GM12865 (cell line): Measurements from ENCODE around the gene PRDM16.

Source experiments
- DNase-seq: peaks from one replicate; pipeline ENCODE4 v3.0.0; 2010; ENCODE audit warnings: low read depth
- H3K4me3 ChIP-seq: 2 replicates; pipeline ENCODE4 v1.5.1; 2011; ENCODE audit warnings: mild to moderate bottlenecking, low read depth, low read length, control low read depth
- CTCF ChIP-seq: IDR thresholded peaks from 2 replicates; pipeline ENCODE4 v1.5.1; 2011; ENCODE audit warnings: low read length, control low read depth, low read depth, inconsistent platforms; ENCODE audit not compliant: insufficient read depth; ENCODE audit errors: missing control alignments

The PRDM16 gene

DNA sequence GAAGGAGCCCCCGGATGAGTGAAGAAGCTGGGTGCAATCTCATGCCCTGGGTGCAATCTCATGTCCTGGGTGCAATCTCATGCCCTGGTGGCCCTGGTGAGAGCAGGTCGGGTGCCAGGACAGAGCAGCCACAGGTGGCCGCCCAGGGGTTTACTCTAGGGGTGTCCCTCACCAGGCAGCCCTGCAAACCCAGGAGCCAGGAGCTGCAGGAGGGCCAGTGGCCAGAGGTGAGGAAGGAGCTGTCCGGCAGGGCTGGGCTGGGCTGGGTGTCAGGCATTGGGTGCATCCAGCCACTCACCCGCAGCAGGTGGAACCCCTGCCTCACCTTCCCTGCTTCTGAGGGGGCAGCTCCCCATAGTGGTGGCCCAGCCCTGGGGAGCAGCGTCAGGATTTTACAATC, 79.2 kb downstream of the PRDM16 start:
- H3K4me3 ChIP-seq, result no peak overlapping the region
- TF ChIP-seq CTCF, result no peak
- no peak for DNase-seq

DNA sequence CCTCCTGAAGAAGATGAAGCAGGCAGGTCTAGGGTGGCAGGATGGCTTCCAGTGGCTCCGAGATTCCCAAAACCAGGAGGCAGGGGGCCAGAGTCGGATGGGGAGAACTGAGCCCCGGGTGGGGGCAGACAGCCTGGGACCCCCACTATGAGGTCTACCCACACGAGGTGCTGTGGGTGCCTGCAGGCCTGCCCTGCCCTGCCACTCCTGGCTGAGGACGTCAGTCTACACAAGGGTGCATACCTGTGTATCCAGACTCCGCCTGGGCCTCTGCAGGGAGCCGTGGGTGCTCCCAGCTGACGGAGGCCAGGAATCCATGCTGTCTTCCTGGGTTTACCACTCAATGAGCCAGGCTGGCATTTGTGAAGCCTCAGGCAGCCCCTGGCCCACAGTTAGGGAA, 80.3 kb downstream of the PRDM16 start:
- TF ChIP-seq CTCF, result no peak
- no peak overlapping the region for H3K4me3 ChIP-seq
- DNase-seq, result no peak

DNA sequence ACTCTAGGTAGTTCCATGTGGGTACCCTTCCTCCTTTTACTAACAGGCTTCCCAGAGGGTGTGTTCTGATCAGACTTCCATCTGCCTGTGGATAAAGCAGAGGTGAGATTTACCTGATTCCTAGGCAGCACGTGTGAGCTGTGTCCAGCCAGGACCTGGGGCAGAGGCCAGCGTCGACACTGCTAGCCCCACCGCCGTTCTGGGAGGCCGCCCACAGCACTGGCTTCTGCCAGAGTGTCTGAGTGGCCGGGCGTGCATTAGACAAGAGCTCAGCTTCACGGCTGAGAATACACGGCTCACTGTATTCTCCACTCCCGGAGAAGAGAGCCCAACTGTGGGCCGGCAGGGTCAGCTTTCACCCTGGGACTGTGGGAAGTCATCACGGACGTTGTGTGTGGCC, 82.5 kb downstream of the PRDM16 start:
- H3K4me3 ChIP-seq, result no peak overlapping the region
- no peak for TF ChIP-seq CTCF
- no peak for DNase-seq

DNA sequence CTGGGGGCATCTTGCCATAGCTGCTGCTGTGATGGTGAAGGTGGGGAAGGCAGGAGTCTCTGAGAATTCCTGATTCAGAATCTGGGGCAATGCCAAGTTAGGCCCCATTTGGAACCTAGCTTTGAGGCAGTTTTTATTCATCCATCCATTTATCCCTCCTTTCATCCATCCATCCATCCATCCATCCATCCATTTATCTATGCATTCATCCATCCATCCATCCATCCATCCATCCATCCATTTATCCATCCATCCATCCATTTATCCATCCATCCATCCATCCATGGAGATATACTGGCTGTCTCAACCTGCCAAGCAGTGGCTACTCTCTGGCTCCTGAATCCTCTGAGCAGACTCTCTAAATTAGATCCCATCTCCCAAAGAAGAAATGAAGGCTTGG, 83.1 kb downstream of the PRDM16 start:
- no peak for DNase-seq
- no peak for TF ChIP-seq CTCF
- no peak overlapping the region for H3K4me3 ChIP-seq

- no peak for DNase-seq
- no peak for TF ChIP-seq CTCF
- H3K4me3 ChIP-seq, result no peak overlapping the region
Measured at GRCh38 chr1:3153197-3153596, 84.2 kb downstream of the PRDM16 start.

- DNase-seq, result no peak
- H3K4me3 ChIP-seq, result no peak overlapping the region
- no peak for TF ChIP-seq CTCF
Measured at GRCh38 chr1:3153902-3154795, 85.1 kb downstream of the PRDM16 start.
